ENCODE measurements around the gene COL1A1.

The COL1A1 gene

DNA sequence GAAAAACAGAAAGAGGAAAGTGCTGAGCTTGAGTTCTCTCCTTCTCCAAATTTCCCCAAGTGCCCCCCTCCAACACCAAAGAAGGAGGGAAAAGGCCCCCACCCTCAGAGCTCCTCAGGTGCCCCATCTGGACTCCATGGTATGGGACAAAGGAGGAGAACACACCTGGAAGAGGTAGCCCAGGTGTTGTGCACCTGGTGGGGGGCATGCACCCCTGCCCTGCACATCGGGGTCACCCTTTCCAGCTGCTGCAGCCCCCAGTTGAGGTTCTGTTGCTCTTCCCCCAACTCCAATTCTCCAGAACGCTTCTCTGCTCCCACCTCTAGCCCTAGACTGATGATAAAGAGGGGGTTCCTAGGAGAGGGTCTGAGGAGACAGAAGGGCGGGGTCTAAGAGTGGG, 3.0 kb upstream of the COL1A1 start:
- DNase-seq (ENCODE audit: low read depth in 1 of 2, low spot score in 1 of 2), result no peak
- peaks cover 48% of the 10 kb centered on the region for H3K27me3 ChIP-seq (ENCODE audit: insufficient read depth, poor library complexity, severe bottlenecking)
- no peak overlapping the region for H3K27ac ChIP-seq (replicated peaks)
- no peak overlapping the region for H3K4me3 ChIP-seq (replicated peaks; ENCODE audit: insufficient read depth, low read length)
- TF ChIP-seq, protein P1, sequence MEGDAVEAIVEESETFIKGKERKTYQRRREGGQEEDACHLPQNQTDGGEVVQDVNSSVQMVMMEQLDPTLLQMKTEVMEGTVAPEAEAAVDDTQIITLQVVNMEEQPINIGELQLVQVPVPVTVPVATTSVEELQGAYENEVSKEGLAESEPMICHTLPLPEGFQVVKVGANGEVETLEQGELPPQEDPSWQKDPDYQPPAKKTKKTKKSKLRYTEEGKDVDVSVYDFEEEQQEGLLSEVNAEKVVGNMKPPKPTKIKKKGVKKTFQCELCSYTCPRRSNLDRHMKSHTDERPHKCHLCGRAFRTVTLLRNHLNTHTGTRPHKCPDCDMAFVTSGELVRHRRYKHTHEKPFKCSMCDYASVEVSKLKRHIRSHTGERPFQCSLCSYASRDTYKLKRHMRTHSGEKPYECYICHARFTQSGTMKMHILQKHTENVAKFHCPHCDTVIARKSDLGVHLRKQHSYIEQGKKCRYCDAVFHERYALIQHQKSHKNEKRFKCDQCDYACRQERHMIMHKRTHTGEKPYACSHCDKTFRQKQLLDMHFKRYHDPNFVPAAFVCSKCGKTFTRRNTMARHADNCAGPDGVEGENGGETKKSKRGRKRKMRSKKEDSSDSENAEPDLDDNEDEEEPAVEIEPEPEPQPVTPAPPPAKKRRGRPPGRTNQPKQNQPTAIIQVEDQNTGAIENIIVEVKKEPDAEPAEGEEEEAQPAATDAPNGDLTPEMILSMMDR (IDR thresholded peaks at IDR 0.05; ENCODE audit: insufficient read depth, low read length), result no peak
- TF ChIP-seq POLR2AphosphoS5 (IDR thresholded peaks at IDR 0.05; ENCODE audit: low read depth) (no peak), SPI1 (IDR thresholded peaks at IDR 0.05; ENCODE audit: borderline replicate concordance, low read depth) (no peak), GABPA (IDR thresholded peaks at IDR 0.05; ENCODE audit: low read depth) (no peak)
- TF ChIP-seq, protein P2, sequence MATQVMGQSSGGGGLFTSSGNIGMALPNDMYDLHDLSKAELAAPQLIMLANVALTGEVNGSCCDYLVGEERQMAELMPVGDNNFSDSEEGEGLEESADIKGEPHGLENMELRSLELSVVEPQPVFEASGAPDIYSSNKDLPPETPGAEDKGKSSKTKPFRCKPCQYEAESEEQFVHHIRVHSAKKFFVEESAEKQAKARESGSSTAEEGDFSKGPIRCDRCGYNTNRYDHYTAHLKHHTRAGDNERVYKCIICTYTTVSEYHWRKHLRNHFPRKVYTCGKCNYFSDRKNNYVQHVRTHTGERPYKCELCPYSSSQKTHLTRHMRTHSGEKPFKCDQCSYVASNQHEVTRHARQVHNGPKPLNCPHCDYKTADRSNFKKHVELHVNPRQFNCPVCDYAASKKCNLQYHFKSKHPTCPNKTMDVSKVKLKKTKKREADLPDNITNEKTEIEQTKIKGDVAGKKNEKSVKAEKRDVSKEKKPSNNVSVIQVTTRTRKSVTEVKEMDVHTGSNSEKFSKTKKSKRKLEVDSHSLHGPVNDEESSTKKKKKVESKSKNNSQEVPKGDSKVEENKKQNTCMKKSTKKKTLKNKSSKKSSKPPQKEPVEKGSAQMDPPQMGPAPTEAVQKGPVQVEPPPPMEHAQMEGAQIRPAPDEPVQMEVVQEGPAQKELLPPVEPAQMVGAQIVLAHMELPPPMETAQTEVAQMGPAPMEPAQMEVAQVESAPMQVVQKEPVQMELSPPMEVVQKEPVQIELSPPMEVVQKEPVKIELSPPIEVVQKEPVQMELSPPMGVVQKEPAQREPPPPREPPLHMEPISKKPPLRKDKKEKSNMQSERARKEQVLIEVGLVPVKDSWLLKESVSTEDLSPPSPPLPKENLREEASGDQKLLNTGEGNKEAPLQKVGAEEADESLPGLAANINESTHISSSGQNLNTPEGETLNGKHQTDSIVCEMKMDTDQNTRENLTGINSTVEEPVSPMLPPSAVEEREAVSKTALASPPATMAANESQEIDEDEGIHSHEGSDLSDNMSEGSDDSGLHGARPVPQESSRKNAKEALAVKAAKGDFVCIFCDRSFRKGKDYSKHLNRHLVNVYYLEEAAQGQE (IDR thresholded peaks at IDR 0.05; ENCODE audit: insufficient replicate concordance, low read depth), result no peak

GRCh38 chr17:50203604-50204345, 2.3 kb upstream of the COL1A1 start:
- TF ChIP-seq, protein P1 (IDR thresholded peaks at IDR 0.05; ENCODE audit: insufficient read depth, low read length), result no peak
- TF ChIP-seq POLR2AphosphoS5 (IDR thresholded peaks at IDR 0.05; ENCODE audit: low read depth), result no peak
- TF ChIP-seq, protein P2 (IDR thresholded peaks at IDR 0.05; ENCODE audit: insufficient replicate concordance, low read depth), result no peak
- no peak for TF ChIP-seq GABPA (IDR thresholded peaks at IDR 0.05; ENCODE audit: low read depth)
- TF ChIP-seq SPI1 (IDR thresholded peaks at IDR 0.05; ENCODE audit: borderline replicate concordance, low read depth), result no peak
- H3K27me3 ChIP-seq (ENCODE audit: insufficient read depth, poor library complexity, severe bottlenecking), result peaks cover 48% of the 10 kb centered on the region

DNA sequence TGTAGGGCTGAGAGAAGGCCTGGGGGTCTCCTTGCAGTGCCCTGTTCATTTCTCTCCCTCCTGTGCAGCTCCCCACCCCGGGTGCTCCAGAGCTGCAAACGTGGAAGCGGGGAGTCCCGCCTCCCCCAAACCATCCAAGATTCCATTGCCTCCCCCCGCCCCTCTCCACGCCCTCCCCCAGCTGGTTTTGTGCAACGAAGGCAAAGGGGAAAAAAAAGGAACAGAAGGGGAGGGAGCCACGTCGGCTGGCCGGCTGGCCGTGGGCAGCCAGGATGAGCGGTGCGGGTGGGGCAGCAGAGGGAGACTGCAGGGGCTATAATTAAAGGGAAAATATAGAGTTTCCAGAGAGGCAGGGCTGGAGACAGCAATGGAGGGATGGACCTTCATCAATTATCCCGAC, 1.7 kb upstream of the COL1A1 start:
- no peak for DNase-seq (ENCODE audit: low read depth in 1 of 2, low spot score in 1 of 2)
- Histone ChIP-seq H3K27ac (replicated peaks) (no peak overlapping the region), H3K27me3 (ENCODE audit: insufficient read depth, poor library complexity, severe bottlenecking) (peaks cover 48% of the 10 kb centered on the region), H3K4me3 (replicated peaks; ENCODE audit: insufficient read depth, low read length) (no peak overlapping the region)
- TF ChIP-seq, protein P2 (IDR thresholded peaks at IDR 0.05; ENCODE audit: insufficient replicate concordance, low read depth), result no peak
- TF ChIP-seq SPI1 (IDR thresholded peaks at IDR 0.05; ENCODE audit: borderline replicate concordance, low read depth), result no peak

More at GRCh38 chr17:50203604-50204345, 2.3 kb upstream of the COL1A1 start:
- Histone ChIP-seq H3K27ac (replicated peaks) (no peak overlapping the region), H3K4me3 (replicated peaks; ENCODE audit: insufficient read depth, low read length) (no peak overlapping the region)
- no peak for DNase-seq (ENCODE audit: low read depth in 1 of 2, low spot score in 1 of 2)

All from HL-60 (cell line).